Measurements from ENCODE around the gene CLEC18A.
"Not testable (repeated sequence)": the region's sequence is repeated elsewhere in the genome, so short reads cannot be mapped to it uniquely, and the experiment has no call there.

The CLEC18A gene

GRCh38 chr16:69952572-69953355 lies 1.6 kb downstream of the CLEC18A start:
- DNase-seq, result not testable (repeated sequence)

- DNase-seq, result not testable (repeated sequence)
Measured at GRCh38 chr16:69954241-69954640, 3.1 kb downstream of the CLEC18A start.

GRCh38 chr16:69963312-69963711 lies 12.2 kb downstream of the CLEC18A start:
- DNase-seq, result not testable (repeated sequence)

- DNase-seq, result not testable (repeated sequence)
Measured at GRCh38 chr16:69964960-69965660, 14.0 kb downstream of the CLEC18A start.

- DNase-seq, result not testable (repeated sequence)
Measured at GRCh38 chr16:69965661-69966054, 14.5 kb downstream of the CLEC18A start.

GRCh38 chr16:69967688-69968087 lies 16.6 kb downstream of the CLEC18A start:
- not testable (repeated sequence) for DNase-seq

GRCh38 chr16:69968125-69968524 lies 17.0 kb downstream of the CLEC18A start:
- not testable (repeated sequence) for DNase-seq

DNA sequence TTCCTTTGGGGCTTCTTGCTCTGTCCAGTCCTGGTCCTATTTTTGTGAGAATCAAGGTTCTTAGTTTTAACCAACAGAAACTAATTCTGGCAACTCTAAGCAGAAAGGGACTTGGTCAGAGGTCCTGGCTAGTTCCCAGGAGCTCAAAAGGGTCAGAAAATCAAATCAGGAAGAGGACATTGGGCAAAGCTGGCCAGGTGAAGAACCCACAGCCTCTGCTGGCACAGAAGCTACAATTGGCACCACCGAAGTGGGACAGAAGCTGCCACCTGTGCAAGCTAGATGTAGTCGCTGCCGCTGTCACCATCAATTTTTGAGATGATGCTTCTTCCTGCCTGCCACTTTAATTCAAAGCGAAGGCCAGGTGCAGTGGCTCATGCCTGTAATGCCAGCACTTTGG lies 18.5 kb downstream of the CLEC18A start:
- not testable (repeated sequence) for DNase-seq

DNA sequence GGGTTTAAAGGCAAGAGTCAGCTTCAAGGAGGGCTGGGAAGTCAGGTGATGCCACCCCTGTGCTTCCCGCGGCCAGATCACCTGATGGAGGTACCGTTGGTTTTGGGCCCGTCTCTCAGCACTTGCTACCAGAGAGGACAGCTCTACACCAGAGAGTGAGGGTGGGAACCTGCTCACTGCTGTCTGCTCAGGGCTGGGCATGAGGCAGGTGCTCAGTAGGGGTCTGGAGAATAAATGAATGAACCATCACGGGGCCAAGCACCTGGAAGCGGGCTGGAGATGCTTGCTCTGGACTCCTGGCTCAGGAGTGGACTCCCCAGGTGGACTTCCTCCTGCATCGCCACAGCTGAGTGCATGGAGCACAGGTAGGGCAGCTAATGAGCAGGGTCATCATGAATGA lies 21.0 kb downstream of the CLEC18A start:
- not testable (repeated sequence) for DNase-seq

DNA sequence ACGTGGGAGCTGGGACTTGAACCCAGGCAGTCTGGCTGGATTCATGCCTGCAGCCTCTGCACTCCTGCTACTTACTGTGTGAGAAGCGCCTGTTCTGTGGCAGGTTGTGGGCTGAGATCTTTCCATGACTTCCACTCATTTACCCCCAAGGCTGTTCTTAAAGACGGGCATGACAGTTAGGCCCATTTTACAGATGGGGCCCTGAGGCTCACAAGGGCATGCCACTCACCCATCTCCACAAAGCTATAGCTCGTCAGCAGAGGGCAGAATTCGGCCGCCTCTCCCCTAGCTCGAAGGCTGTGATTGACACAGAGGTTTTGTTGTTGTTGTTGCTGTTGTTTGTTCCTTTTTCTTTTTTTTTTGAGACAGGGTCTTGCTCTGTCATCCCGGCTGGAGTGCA lies 21.8 kb downstream of the CLEC18A start:
- not testable (repeated sequence) for DNase-seq

- not testable (repeated sequence) for DNase-seq
Measured at GRCh38 chr16:69985196-69985595, 34.1 kb downstream of the CLEC18A start.

- DNase-seq, result not testable (repeated sequence)
Measured at GRCh38 chr16:69997956-69998355, 46.8 kb downstream of the CLEC18A start.

DNA sequence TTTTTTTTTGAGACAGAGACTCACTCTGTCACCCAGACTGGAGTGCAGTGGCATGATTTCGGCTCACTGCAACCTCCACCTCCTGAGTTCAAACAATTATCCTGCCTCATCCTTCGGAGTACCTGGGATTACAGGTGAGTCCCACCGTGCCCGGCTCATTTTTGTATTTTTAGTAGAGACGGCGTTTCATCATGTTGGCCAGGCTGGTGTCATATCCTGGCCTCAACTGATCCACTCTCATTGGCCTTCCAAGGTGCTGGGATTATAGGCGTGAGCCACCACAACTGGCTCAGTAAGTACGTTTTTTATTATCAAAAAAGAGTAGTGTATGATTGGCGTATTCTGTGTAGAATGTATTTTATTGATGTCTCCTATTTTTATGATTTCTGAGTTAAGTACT lies 48.7 kb downstream of the CLEC18A start:
- DNase-seq, result not testable (repeated sequence)

GRCh38 chr16:70003511-70003910 lies 52.4 kb downstream of the CLEC18A start:
- not testable (repeated sequence) for DNase-seq

DNA sequence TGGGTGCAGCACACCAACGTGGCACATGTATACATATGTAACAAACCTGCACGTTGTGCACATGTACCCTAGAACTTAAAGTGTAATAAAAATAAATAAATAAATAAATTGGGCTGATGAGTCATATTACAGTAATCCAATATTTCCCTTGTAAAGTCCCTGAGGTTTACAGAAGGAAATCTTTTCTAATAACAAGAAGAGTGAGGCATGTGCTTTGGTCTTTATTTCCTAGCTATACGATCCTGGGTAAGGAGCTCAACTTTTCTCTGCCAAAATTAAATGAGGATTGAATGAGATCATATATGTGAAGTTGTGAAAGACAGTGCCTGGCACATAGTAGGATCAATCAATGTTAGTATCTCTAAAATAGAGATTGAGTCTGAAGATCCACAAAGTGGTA lies 57.5 kb downstream of the CLEC18A start:
- DNase-seq, result not testable (repeated sequence)

- DNase-seq, result not testable (repeated sequence)
Measured at GRCh38 chr16:70010615-70011014, 59.5 kb downstream of the CLEC18A start.

DNA sequence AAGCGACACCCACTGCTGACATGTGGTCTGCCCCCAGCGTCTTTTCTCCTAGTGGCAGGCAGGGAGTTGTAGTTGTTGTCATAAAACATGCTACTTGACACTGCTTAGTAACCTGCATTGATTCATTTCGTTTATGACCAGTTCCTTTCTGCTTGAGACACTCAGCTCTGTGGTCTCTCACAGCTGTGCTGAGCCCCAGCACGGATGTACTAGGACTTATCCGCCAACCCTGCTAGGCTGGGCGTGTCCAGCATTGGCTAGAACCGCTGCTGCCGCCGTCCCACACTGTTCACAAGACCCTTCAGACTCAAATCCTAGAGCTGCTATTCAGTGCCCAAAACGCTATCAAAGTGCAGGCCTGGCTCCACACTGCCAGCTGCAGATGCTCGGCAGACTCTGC lies 60.0 kb downstream of the CLEC18A start:
- DNase-seq, result not testable (repeated sequence)

GRCh38 chr16:70012354-70012753 lies 61.2 kb downstream of the CLEC18A start:
- DNase-seq, result not testable (repeated sequence)

DNA sequence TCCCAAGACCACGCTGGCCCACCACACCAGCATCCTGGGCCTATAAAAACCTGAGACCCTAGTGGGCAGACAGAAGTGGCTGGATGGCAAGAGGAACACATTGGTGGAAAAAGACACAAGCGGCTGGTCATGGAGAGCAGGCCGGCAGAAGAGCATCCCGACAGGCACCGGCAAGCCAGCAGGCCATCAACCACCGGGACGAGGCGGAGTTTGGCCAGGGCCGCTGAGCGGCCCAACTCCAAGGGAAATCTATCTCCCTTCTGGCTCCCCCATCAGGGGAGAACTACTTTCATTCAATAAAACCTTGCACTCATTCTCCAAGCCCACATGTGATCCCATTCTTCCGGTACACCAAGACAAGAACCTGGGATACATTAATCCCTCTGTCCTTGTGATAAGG lies 61.8 kb downstream of the CLEC18A start:
- not testable (repeated sequence) for DNase-seq

Measured in CD4-positive, alpha-beta T cell treated with Interleukin-4 for 1 hour (primary cell).